ENCODE results near the gene C3orf70.

C3orf70 gene

DNA sequence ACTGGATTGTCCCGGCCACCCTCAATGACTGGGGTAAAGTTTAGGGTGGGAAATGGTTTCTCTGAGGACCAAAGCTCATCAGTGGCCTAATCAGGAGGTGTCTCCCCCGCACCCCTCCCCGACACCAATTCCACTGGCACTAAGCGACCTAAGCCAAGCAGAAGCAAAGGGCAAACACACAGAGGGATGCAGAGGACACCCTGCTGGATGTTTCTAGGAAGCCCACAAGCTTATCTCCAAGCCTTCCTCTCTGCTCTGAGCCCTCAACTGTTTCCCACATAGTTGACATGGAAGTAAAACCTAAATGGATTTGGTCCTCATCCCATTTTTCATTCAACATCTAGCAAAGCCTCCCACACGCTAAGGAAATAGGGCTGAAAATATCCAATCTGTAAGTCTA, 68.5 kb downstream of the C3orf70 start:
- TF ChIP-seq, protein P1, sequence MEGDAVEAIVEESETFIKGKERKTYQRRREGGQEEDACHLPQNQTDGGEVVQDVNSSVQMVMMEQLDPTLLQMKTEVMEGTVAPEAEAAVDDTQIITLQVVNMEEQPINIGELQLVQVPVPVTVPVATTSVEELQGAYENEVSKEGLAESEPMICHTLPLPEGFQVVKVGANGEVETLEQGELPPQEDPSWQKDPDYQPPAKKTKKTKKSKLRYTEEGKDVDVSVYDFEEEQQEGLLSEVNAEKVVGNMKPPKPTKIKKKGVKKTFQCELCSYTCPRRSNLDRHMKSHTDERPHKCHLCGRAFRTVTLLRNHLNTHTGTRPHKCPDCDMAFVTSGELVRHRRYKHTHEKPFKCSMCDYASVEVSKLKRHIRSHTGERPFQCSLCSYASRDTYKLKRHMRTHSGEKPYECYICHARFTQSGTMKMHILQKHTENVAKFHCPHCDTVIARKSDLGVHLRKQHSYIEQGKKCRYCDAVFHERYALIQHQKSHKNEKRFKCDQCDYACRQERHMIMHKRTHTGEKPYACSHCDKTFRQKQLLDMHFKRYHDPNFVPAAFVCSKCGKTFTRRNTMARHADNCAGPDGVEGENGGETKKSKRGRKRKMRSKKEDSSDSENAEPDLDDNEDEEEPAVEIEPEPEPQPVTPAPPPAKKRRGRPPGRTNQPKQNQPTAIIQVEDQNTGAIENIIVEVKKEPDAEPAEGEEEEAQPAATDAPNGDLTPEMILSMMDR (IDR thresholded peaks at IDR 0.05; ENCODE audit: borderline replicate concordance, control extremely low read depth, extremely low read depth, insufficient read depth, missing control alignments) = no peak
- no peak for DNase-seq (ENCODE audit: low spot score)
- in situ Hi-C loops (cut with MboI; ENCODE audit: low sequenced_read_pairs, unreplicated experiment) = no loop called here

DNA sequence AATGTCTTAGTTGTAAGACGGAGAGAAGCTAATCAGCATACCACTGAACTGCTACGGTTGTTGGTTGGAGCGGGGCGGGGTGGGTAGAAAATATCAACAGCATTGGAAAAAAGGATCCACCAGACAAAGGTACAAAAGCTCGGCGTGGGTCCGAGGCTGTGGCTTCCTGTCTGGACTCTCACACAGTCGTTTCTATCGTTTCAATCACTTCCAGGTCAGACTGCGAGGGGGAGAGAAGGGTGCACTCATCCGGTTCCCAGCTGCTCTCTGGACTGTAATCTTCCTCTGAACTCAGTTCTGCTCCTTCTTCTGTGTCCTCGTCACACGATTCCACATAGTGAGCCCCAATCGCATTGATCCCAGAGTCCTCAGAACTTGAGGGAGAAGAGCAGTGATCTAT, 70.0 kb downstream of the C3orf70 start:
- in situ Hi-C loops (cut with MboI; ENCODE audit: low sequenced_read_pairs, unreplicated experiment) = no loop called here
- TF ChIP-seq, protein P1 (IDR thresholded peaks at IDR 0.05; ENCODE audit: borderline replicate concordance, control extremely low read depth, extremely low read depth, insufficient read depth, missing control alignments) = no peak
- DNase-seq (ENCODE audit: low spot score) = no peak

DNA sequence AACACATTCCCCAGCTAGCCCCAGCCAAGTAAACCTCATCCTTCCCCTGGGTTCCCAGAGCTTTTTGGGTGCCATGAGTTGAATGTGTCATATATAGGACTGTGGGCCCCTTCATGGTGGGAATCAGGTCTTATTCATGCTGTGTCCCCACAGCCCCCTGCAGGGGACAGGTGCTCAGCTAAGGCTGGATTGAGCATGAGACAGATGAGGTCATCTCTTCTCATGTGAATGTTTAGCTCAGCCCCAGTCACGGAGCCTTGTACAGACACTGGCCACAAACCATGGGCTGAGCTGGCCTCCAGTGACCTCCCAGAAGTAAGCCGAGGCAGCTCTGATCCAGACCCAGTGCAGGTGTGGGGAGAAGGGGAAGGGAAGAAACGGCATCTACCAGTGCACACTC, 70.7 kb downstream of the C3orf70 start:
- in situ Hi-C loops (cut with MboI; ENCODE audit: low sequenced_read_pairs, unreplicated experiment) = no loop called here
- TF ChIP-seq, protein P1 (IDR thresholded peaks at IDR 0.05; ENCODE audit: borderline replicate concordance, control extremely low read depth, extremely low read depth, insufficient read depth, missing control alignments) = no peak
- DNase-seq (ENCODE audit: low spot score) = no peak

DNA sequence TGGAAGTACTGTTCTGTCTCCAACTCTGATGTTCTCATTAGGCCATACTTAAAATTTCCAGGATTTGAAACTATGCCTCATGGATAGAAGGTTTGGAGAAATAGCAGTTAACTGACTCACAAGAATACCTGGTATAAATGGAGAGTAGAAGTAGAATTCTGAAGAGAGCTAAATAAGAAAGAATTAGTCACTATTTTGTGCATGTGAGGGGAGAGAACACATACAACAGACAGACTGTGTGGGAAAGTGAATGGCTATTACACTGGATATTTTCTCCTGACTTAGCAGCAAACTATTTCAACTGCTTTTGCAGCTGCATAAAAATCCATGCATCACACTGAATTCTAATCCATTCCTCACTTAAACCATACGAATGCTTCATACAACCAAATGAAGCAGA, 71.3 kb downstream of the C3orf70 start:
- no peak for DNase-seq (ENCODE audit: low spot score)
- TF ChIP-seq, protein P1 (IDR thresholded peaks at IDR 0.05; ENCODE audit: borderline replicate concordance, control extremely low read depth, extremely low read depth, insufficient read depth, missing control alignments) = no peak
- in situ Hi-C loops (cut with MboI; ENCODE audit: low sequenced_read_pairs, unreplicated experiment) = no loop called here

DNA sequence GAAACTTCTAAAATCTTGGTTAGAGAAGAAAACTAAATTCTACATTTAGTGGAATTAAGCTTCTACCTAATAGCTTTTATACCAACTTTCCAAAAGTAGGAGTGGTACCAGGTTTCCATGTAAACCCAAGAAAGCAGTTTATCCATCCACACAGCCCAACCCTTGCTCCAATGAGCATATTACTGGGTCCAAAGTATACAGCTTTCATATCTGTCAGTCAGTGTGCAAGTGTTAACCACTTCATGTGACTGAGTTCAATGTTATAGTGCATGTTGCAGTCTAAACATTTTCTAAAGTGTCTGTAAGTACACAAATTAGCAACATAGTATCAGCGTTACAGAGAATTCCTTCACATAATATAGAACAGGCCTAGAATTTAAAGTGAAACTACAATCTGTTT, 73.2 kb downstream of the C3orf70 start:
- TF ChIP-seq, protein P1 (IDR thresholded peaks at IDR 0.05; ENCODE audit: borderline replicate concordance, control extremely low read depth, extremely low read depth, insufficient read depth, missing control alignments) = no peak
- in situ Hi-C loops (cut with MboI; ENCODE audit: low sequenced_read_pairs, unreplicated experiment) = no loop called here
- DNase-seq (ENCODE audit: low spot score) = no peak

DNA sequence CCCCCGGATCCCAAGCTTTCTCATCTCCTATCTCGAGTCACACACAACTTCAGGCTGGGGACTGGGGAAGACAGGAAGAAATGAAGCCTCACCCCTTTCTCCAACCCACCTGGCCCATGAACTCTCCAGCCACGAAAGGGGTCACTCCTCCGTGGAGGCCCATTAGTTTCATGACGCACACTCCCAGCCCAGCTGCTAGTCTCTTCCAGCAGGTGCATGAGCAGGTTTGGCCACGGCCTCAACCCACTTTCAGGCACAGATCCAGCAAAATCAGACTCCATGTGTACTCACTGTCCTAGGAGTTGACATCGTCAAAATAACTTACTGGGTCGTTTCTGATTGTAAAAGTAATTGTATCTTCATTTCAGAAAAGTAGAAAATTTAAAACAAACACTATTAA, 76.6 kb downstream of the C3orf70 start:
- no peak for DNase-seq (ENCODE audit: low spot score)
- in situ Hi-C loops (cut with MboI; ENCODE audit: low sequenced_read_pairs, unreplicated experiment) = no loop called here
- TF ChIP-seq, protein P1 (IDR thresholded peaks at IDR 0.05; ENCODE audit: borderline replicate concordance, control extremely low read depth, extremely low read depth, insufficient read depth, missing control alignments) = no peak

DNA sequence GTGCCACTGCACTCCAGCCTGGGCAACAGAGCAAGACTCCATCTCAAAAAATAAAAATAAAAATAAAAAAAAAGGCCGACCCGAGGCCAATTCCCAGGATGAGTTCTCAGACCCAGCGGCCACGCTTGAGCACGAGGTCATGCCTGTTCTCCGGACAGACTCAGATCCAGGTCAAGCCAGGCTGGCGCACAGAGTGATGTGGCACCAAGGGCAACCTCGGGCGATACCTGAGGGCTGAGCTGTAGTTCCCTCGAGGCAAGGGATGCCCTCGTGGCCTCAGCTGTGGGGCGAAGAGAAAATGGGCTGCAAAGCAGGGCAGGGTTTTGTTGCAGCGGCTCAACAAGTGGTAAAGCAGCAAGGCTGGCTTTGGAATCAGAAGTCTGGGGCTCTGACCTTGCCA, 77.3 kb downstream of the C3orf70 start:
- TF ChIP-seq, protein P1 (IDR thresholded peaks at IDR 0.05; ENCODE audit: borderline replicate concordance, control extremely low read depth, extremely low read depth, insufficient read depth, missing control alignments) = no peak
- in situ Hi-C loops (cut with MboI; ENCODE audit: low sequenced_read_pairs, unreplicated experiment) = no loop called here
- DNase-seq (ENCODE audit: low spot score) = no peak

All from GM13976 (cell line).